Measurements from ENCODE around the gene TNNC2. TPM values are rescaled to one million over a fixed set of nuclear protein-coding genes. Genes with fewer than 3 reads are reported as not detected.
"Not testable (repeated sequence)": the region's sequence is repeated elsewhere in the genome, so short reads cannot be mapped to it uniquely, and the experiment has no call there.

The TNNC2 gene
- total RNA-seq, 1 donor from 2014 or later, result not detected

DNA sequence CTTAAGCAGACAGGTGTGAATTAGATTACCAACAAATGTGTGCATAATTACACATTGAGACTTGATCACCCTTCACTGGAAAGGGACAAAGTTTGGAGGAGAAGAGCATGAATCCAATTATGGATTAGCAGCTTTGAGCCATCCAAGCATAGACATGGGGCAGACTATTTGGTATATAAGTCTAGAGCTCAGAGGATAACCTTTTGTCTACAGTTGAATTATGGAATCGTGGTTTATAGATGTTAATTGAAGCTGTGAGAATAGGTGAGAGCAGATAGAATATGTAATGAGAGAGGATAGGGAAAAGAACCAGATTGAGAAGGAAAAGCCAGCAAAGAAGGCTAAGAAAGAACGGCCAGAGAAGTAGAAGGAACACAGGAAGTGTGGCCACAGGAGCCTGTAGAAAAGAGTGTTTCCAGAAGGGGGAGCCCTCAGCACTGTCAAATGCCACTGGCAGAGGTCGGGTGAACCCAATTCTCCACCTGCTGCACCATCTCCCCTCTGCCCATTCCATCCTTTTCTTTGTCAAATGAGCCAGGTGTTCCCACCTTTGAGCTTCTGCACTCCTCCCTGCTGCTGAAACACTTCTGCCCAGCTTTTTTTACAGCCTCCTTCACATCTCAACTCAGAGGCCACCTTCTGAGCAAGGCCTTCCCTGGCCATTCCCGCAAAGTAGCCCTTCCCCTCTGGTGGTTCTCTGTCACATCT is 28.0 kb downstream of the TNNC2 start:
- H3K9me3 Mint-ChIP-seq (ENCODE audit: unreplicated experiment), result no peaks in the 10 kb centered on the region
- H3K27me3 Mint-ChIP-seq (ENCODE audit: unreplicated experiment), result peaks cover 2% of the 10 kb centered on the region
- H3K27ac Mint-ChIP-seq (ENCODE audit: unreplicated experiment), result no peak overlapping the region
- no peak overlapping the region for H3K4me3 Mint-ChIP-seq (ENCODE audit: unreplicated experiment)
- peak; percentile 57 for TF ChIP-seq CTCF (IDR thresholded peaks at IDR 0.05; ENCODE audit: unreplicated experiment)
- no peaks in the 10 kb centered on the region for H3K4me1 Mint-ChIP-seq (ENCODE audit: unreplicated experiment)
- peak; percentile 63 for DNase-seq (ENCODE audit: low spot score)
- H3K36me3 Mint-ChIP-seq (ENCODE audit: low read depth, unreplicated experiment), result peaks cover 46% of the 10 kb centered on the region

GRCh38 chr20:45797955-45798354 is 29.2 kb downstream of the TNNC2 start:
- H3K36me3 Mint-ChIP-seq (ENCODE audit: low read depth, unreplicated experiment), result peaks cover 39% of the 10 kb centered on the region
- not testable (repeated sequence) for DNase-seq (ENCODE audit: low spot score); H3K4me1 Mint-ChIP-seq (ENCODE audit: unreplicated experiment); H3K4me3 Mint-ChIP-seq (ENCODE audit: unreplicated experiment); H3K27ac Mint-ChIP-seq (ENCODE audit: unreplicated experiment); H3K9me3 Mint-ChIP-seq (ENCODE audit: unreplicated experiment); H3K27me3 Mint-ChIP-seq (ENCODE audit: unreplicated experiment)

DNA sequence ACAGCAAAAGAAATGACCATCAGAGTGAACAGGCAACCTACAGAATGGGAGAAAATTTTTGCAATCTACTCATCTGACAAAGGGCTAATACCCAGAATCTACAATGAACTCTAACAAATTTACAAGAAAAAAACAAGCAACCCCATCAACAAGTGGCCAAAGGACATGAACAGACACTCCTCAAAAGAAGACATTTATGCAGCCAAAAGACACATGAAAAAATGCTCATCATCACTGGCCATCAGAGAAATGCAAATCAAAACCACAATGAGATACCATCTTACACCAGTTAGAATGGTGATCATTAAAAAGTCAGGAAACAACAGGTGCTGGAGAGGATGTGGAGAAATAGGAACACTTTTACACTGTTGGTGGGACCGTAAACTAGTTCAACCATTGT is 29.6 kb downstream of the TNNC2 start:
- not testable (repeated sequence) for DNase-seq (ENCODE audit: low spot score); H3K4me1 Mint-ChIP-seq (ENCODE audit: unreplicated experiment); H3K4me3 Mint-ChIP-seq (ENCODE audit: unreplicated experiment); H3K27me3 Mint-ChIP-seq (ENCODE audit: unreplicated experiment); H3K27ac Mint-ChIP-seq (ENCODE audit: unreplicated experiment); H3K9me3 Mint-ChIP-seq (ENCODE audit: unreplicated experiment)
- H3K36me3 Mint-ChIP-seq (ENCODE audit: low read depth, unreplicated experiment), result peaks cover 39% of the 10 kb centered on the region

DNA sequence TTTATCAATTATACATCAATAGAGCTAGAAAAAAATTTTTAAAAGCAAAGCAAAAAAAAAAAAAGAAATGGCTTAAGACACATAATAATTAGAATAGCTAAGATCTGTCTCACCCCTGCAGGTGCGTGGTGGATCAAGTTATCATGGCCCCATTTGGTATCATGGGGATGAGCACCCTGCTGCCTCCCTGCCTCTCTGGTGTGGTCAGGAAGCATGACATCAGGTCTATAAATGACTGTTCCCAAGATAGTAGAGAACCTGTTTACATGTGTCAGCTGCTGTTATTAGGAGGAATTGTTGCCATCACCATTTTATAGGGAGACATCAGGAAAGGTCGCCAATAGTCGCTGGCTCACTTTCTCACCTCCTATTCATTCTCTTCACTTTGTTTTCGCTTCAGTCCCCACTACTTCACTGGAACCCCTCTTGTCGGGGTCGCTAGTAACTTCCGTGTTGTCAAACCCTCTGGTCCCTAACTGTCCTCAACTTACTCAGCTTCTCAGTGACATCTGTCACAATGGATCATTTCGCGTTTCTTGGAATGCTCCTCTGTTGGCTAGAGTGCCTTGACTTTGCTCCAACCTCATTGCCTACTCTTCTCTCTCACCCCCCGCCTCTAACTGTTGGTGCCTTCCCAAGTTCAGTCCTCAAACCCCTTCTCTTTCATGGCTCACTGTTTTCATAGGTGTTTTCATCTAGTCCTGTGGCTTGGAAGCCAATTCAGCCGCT is 30.6 kb downstream of the TNNC2 start:
- Mint-ChIP-seq H3K4me1 (ENCODE audit: unreplicated experiment) (peaks cover 10% of the 10 kb centered on the region), H3K9me3 (ENCODE audit: unreplicated experiment) (no peaks in the 10 kb centered on the region), H3K27ac (ENCODE audit: unreplicated experiment) (no peak overlapping the region), H3K4me3 (ENCODE audit: unreplicated experiment) (peak overlapping the region; percentile 8), H3K36me3 (ENCODE audit: low read depth, unreplicated experiment) (peaks cover 31% of the 10 kb centered on the region), H3K27me3 (ENCODE audit: unreplicated experiment) (peaks cover 7% of the 10 kb centered on the region)
- DNase-seq (ENCODE audit: low spot score), result no peak
- TF ChIP-seq CTCF (IDR thresholded peaks at IDR 0.05; ENCODE audit: unreplicated experiment), result no peak

DNA sequence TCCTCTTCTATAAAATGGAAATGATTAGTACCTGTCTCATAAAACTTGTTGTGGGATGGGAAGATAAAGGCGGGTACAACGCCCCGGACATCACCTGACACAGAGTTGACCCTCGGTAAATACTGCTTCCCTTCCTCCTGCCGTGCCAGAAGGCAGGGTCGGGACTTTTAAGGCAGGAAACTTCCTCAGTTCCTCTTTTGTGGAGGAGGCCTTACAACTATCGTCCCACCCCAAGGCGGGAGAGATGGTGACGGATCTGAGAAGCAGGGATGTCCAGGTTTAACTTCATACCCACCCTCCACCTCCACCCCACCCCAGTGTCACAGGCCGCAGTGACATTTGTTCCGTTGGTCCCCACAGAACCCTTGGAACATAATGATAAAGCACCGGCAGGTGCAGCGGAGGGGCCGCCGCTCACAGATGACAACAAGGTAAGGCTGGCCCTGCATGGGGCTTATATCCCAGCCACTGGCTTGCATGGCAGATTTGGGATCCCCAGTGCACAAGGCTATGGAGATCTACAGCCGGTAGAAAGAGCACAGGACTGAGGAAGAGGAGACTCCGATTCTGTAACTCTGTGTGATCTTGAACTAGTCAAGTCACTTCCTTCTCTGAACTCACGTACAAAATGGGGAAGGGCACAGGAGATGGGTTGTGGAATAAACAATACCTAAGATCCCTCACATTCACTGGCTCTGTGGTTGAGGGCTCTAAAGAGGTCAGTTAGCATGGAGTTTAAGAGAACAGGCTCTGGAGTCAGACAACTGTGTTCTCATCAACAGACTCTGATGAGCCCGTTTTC is 34.6 kb downstream of the TNNC2 start:
- TF ChIP-seq CTCF (IDR thresholded peaks at IDR 0.05; ENCODE audit: unreplicated experiment), result no peak
- Mint-ChIP-seq H3K36me3 (ENCODE audit: low read depth, unreplicated experiment) (peaks cover 27% of the 10 kb centered on the region), H3K27ac (ENCODE audit: unreplicated experiment) (peak overlapping the region; percentile 97), H3K4me1 (ENCODE audit: unreplicated experiment) (peaks cover 11% of the 10 kb centered on the region), H3K9me3 (ENCODE audit: unreplicated experiment) (no peaks in the 10 kb centered on the region), H3K4me3 (ENCODE audit: unreplicated experiment) (peak overlapping the region; percentile 95), H3K27me3 (ENCODE audit: unreplicated experiment) (peaks cover 14% of the 10 kb centered on the region)
- DNase-seq (ENCODE audit: low spot score), result peak; percentile 13

All from endothelial cell (in vitro differentiated cells).